B cell (primary cell): ENCODE measurements around the gene IRS1. TPM values are rescaled to one million over a fixed set of nuclear protein-coding genes. Genes with fewer than 3 reads are reported as not detected.

Experiments
- ATAC-seq: fragments of 200-7000 bp; cut with Tn5 transposase; one replicate; pipeline ENCODE4 v1.10.0; 2021; ENCODE audit warnings: low read depth, mild to moderate bottlenecking, moderate number of reproducible peaks, moderate library complexity
- CTCF ChIA-PET: fragments of 350-600 bp; sonication (Branson Sonifier 250); formaldehyde crosslinking; loops from one replicate; lab custom pipeline; 2021; ENCODE audit warnings: antibody characterized with exemption, inconsistent platforms; lab: Charles Lee
- POLR2A ChIA-PET: fragments of 350-600 bp; sonication (Branson Sonifier 250); formaldehyde crosslinking; loops from one replicate; lab custom pipeline; 2021; ENCODE audit warnings: antibody characterized with exemption; lab: Charles Lee
- DNase-seq: peaks from one replicate; pipeline ENCODE4 v3.0.0; 2013
- H2AFZ ChIP-seq: 2 replicates; pipeline ENCODE4 v1.6.1; 2012; ENCODE audit warnings: mild to moderate bottlenecking, low read depth, low read length; ENCODE audit not compliant: insufficient read depth, poor library complexity, severe bottlenecking
- H3K27ac ChIP-seq, 2 donors: 1 replicate in 1 of 2; 2 replicates in 1 of 2; pipeline ENCODE4 v1.5.1; 2012 to 2013; ENCODE audit warnings: low read length in 2 of 2, mild to moderate bottlenecking in 2 of 2, moderate library complexity in 1 of 2
- H3K27me3 ChIP-seq, 4 experiments: fragments of 200-600 bp in 1 of 4; sonication (generic) in 1 of 4; replicated peaks in 1 of 4; 1 replicate in 2 of 4; 2 replicates in 2 of 4; pipeline versions ENCODE4 v1.6.1 to v1.7.0; 2013 to 2016; ENCODE audit warnings: low read length in 3 of 4, mild to moderate bottlenecking in 2 of 4, mixed read lengths in 1 of 4, moderate library complexity in 1 of 4; ENCODE audit not compliant: insufficient read depth in 4 of 4, control insufficient read depth in 3 of 4; ENCODE audit errors: control extremely low read depth in 1 of 4
- H3K36me3 ChIP-seq, 2 experiments: replicated peaks in 1 of 2; 1 replicate in 1 of 2; 2 replicates in 1 of 2; pipeline versions ENCODE4 v1.6.1 to v1.7.1; 2013; ENCODE audit warnings: low read length in 1 of 2; ENCODE audit not compliant: insufficient read depth in 2 of 2, control insufficient read depth in 1 of 2; ENCODE audit errors: control extremely low read depth in 1 of 2, extremely low read depth in 1 of 2
- H3K4me1 ChIP-seq, 2 donors: fragments of 200-600 bp in 1 of 2; sonication (generic) in 1 of 2; 1 replicate in 1 of 2; 2 replicates in 1 of 2; pipeline versions ENCODE4 v1.5.1 to v1.6.1; 2013 to 2017; ENCODE audit warnings: low read length in 2 of 2; ENCODE audit not compliant: control insufficient read depth in 2 of 2, insufficient read depth in 2 of 2
- H3K4me2 ChIP-seq: replicated peaks from 2 replicates; pipeline ENCODE3; 2012; ENCODE audit warnings: mild to moderate bottlenecking, low read depth, low read length; ENCODE audit not compliant: poor library complexity, severe bottlenecking
- H3K4me3 ChIP-seq, 5 experiments: fragments of 200-600 bp in 1 of 5; sonication (generic) in 1 of 5; 1 replicate in 3 of 5; 2 replicates in 2 of 5; pipeline versions ENCODE4 v1.5.1 to v1.7.0; 2011 to 2016; ENCODE audit warnings: low read length in 4 of 5, mild to moderate bottlenecking in 4 of 5, low read depth in 2 of 5, control low read depth in 1 of 5, moderate library complexity in 1 of 5; ENCODE audit not compliant: insufficient read depth in 1 of 5; ENCODE audit errors: control extremely low read depth in 1 of 5, extremely low read depth in 1 of 5
- H3K79me2 ChIP-seq: fragments of 200-600 bp; sonication (generic); one replicate; pipeline ENCODE4 v1.6.0; 2016; ENCODE audit warnings: low read length; ENCODE audit not compliant: control insufficient read depth, insufficient read depth
- H3K9ac ChIP-seq: fragments of 200-600 bp; sonication (generic); 2 replicates; pipeline ENCODE4 v1.6.1; 2017; ENCODE audit warnings: mild to moderate bottlenecking, low read length, moderate library complexity
- H3K9me3 ChIP-seq, 3 donors: one replicate each; pipeline versions ENCODE4 v1.6.1 to v1.7.1; 2013; ENCODE audit warnings: low read length in 2 of 3; ENCODE audit not compliant: control insufficient read depth in 2 of 3, insufficient read depth in 1 of 3; ENCODE audit errors: control extremely low read depth in 1 of 3
- H4K20me1 ChIP-seq: 2 replicates; pipeline ENCODE4 v1.6.0; 2012; ENCODE audit warnings: mild to moderate bottlenecking, low read length; ENCODE audit not compliant: insufficient read depth, control insufficient read depth, poor library complexity, severe bottlenecking
- H3K27ac Mint-ChIP-seq: one replicate; pipeline ENCODE4 v1.8.0; 2021; ENCODE audit warnings: mixed read lengths
- H3K27me3 Mint-ChIP-seq: one replicate; pipeline ENCODE4 v1.8.0; 2021; ENCODE audit warnings: mixed read lengths
- H3K4me1 Mint-ChIP-seq: one replicate; pipeline ENCODE4 v1.8.0; 2021; ENCODE audit warnings: mixed read lengths
- H3K4me3 Mint-ChIP-seq: one replicate; pipeline ENCODE4 v1.8.0; 2021; ENCODE audit warnings: mixed read lengths
- H3K9me3 Mint-ChIP-seq: one replicate; pipeline ENCODE4 v1.8.0; 2022; ENCODE audit warnings: mixed read lengths; ENCODE audit not compliant: insufficient read depth
- CTCF ChIP-seq: fragments of 200-600 bp; IDR thresholded peaks from one replicate; pipeline ENCODE4 v1.8.0; 2022; ENCODE audit warnings: antibody characterized with exemption, mild to moderate bottlenecking
- EZH2 ChIP-seq: IDR thresholded peaks from 2 replicates; pipeline ENCODE4 v1.6.1; 2012; ENCODE audit warnings: borderline replicate concordance, low read depth, mild to moderate bottlenecking, moderate library complexity, low read length; ENCODE audit not compliant: insufficient read depth, poor library complexity, severe bottlenecking
- WGBS: methylation state at CpG from one replicate; pipeline ENCODE4 v1.1.5; 2013; ENCODE audit warnings: missing lambda C conversion rate; ENCODE audit not compliant: insufficient coverage; 5-methylcytosine and 5-hydroxymethylcytosine counted together
- intact Hi-C: fragments of 100-400 bp; cut with micrococcal nuclease; formaldehyde crosslinking; loops from one replicate; pipeline ENCODE4 v1.10.0; 2022
- polyA plus RNA-seq: library from polyadenylated mRNA; depleted of rRNA; stranded (reverse); fragments of >200 nt; gene quantifications from 2 replicates; pipeline ENCODE4 v1.2.3, GENCODE V29; 2012
- total RNA-seq, 2 donors: library from RNA; stranded (reverse); fragments of 120-200 nt in 1 of 2; gene quantifications; 1 replicate in 1 of 2; 2 replicates in 1 of 2; pipeline versions ENCODE4 v1.2.3 to v1.2.4, GENCODE V29; 2013 to 2022

IRS1 gene
- total and polyA plus RNA-seq, 2 donors (not counting 1 experiment from before 2014, with no cell fraction given), result 3.8 to 11.9 TPM

DNA sequence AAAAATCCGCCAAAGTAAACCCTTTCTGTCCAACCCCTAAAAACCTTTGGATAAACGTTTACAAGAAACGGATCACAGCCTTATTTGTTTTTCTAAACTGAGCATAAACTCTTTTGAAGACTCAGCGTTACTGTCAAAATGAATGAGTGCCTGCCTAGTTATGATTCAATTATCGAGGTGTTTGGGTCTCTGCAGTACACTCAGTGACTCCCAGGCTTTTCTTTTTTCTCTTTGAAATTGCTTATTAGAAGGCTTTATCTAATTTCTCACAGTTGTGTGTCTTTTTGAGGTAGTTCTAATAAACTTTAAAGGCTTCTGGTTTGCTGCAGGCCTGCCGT is 36.9 kb upstream of the IRS1 start:
- peaks cover 46 to 54% of the 10 kb centered on the region in 2 donors for H3K4me1 ChIP-seq
- no CpG with 5 or more reads among the region's 6 CpGs for whole genome bisulfite sequencing
- peak overlapping the region; percentile 87 for H3K4me2 ChIP-seq
- ATAC-seq (peak; percentile 0), DNase-seq (no peak)
- no peaks in the 10 kb centered on the region for H3K27me3 Mint-ChIP-seq
- intact Hi-C loops, result loop anchor here (1.0 to 5.0 kb wide), 4 partner anchors 41 to 135 kb away; no protein-coding TSS in a partner anchor
- H3K4me3 ChIP-seq, result peak overlapping the region; percentile 63 to 89 (median 81)
- H3K9ac ChIP-seq, result peak overlapping the region; percentile 98
- H3K36me3 ChIP-seq, result peaks cover 0 to 2% of the 10 kb centered on the region in 2 experiments
- ChIA-PET CTCF (interaction anchor here (0.7 to 3.1 kb wide), 7 partner anchors 34 to 621 kb away, joined by 3 to 13 read pairs (median 6); partner anchors contain the start of gene IRS1), POLR2A (interaction anchor here (0.7 to 2.5 kb wide), 5 partner anchors 9 to 147 kb away, joined by 3 to 16 read pairs (median 11); partner anchors contain the start of gene IRS1)
- peaks cover 0 to 5% (median 0%) of the 10 kb centered on the region in 3 donors for H3K9me3 ChIP-seq
- peaks cover 64% of the 10 kb centered on the region for H3K79me2 ChIP-seq
- no peaks in the 10 kb centered on the region for H3K9me3 Mint-ChIP-seq
- TF ChIP-seq EZH2, result no peak
- no peak for TF ChIP-seq CTCF
- H3K27ac Mint-ChIP-seq, result peak overlapping the region; percentile 100
- H3K27me3 ChIP-seq, result no peaks in the 10 kb centered on the region
- H2AFZ ChIP-seq, result peak overlapping the region; percentile 77
- peaks cover 57% of the 10 kb centered on the region for H3K4me1 Mint-ChIP-seq
- H3K4me3 Mint-ChIP-seq, result peak overlapping the region; percentile 98
- H4K20me1 ChIP-seq, result peaks cover 9% of the 10 kb centered on the region
- peak overlapping the region; percentile 95 to 99 for H3K27ac ChIP-seq
